GM12872 (cell line): ENCODE results near the gene CHAF1A.

Source experiments
- TF ChIP-seq, protein P1 (sequence below): IDR thresholded peaks from 3 replicates; pipeline ENCODE4 v1.5.1; 2011; ENCODE audit warnings: low read depth, mild to moderate bottlenecking, low read length, moderate library complexity; ENCODE audit not compliant: insufficient read depth

The CHAF1A gene

DNA sequence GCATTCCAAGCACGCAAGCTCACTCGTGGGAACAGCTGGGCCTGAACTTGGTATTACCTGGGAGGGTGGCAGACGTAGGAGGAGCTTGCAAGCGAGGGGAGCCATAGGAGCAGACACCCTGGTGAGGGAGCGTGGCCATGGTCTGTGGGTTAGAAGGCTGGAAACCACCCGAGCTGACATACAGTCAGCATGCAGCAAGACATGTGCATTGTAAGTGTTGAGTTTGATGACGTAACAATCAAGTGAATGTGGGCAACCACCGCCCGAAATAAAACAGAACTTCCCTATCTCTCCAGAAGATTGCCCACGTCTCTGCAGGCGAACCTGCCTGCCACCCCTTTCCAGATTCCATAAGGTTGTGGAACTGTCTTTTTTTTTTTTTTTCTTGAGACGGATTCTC is 28.3 kb downstream of the CHAF1A start:
- TF ChIP-seq, protein P1, sequence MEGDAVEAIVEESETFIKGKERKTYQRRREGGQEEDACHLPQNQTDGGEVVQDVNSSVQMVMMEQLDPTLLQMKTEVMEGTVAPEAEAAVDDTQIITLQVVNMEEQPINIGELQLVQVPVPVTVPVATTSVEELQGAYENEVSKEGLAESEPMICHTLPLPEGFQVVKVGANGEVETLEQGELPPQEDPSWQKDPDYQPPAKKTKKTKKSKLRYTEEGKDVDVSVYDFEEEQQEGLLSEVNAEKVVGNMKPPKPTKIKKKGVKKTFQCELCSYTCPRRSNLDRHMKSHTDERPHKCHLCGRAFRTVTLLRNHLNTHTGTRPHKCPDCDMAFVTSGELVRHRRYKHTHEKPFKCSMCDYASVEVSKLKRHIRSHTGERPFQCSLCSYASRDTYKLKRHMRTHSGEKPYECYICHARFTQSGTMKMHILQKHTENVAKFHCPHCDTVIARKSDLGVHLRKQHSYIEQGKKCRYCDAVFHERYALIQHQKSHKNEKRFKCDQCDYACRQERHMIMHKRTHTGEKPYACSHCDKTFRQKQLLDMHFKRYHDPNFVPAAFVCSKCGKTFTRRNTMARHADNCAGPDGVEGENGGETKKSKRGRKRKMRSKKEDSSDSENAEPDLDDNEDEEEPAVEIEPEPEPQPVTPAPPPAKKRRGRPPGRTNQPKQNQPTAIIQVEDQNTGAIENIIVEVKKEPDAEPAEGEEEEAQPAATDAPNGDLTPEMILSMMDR = no peak

DNA sequence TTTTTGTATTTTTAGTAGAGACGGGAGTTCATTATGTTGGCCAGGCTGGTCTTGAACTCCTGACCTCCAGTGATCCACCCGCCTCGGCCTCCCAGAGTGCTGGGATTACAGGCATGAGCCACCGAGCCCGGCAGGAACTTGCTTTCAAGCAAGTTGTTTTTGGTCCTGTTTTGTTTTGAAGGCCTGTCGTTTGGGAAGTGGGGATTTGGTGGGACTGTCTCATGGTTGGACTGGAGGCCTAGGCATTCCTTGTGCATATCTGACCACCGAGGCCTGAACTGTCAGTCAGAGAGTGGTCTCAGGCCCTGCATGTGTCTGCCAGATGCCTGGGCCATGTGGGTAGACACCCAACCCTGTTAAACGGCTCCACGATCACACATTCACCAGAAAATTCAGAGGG is 28.9 kb downstream of the CHAF1A start:
- TF ChIP-seq, protein P1 = no peak

DNA sequence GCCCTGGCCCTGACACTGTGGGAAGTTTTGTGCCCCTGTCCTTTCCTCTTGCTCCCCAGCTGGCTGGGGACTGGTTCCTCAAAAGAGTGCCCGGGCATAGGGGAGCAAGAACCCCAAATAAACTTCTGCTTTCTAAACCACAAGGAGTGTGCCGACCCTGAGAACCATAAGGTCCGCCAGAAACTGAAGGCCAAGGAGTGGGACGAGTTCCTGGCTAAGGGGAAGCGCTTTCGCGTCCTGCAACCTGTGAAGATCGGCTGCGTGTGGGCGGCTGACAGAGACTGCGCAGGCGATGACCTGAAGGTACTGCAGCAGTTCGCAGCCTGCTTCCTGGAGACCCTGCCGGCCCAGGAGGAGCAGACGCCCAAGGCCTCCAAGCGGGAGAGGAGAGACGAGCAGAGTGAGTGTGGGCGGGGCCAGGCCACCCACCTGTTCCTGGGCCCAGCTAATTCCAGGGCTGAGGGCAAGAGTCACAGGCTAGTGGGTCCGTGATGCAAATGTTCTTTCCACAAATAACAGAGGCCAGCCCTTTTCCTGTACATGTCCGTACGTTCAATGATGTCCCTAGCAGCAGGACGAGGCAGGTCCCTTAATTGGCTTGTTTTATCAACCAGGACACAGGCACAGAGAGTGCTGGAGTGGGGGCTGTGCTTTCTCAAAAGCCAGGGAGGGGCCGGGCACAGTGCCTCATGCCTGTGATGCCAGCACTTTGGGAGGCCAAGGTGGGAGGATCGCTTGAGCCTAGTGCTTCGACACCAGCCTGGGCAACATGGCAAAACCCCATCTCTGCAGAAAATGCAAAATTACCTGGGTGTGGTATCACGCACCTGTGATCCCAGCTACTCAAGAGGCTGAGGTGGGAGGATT is 29.6 kb downstream of the CHAF1A start:
- TF ChIP-seq, protein P1 = no peak

DNA sequence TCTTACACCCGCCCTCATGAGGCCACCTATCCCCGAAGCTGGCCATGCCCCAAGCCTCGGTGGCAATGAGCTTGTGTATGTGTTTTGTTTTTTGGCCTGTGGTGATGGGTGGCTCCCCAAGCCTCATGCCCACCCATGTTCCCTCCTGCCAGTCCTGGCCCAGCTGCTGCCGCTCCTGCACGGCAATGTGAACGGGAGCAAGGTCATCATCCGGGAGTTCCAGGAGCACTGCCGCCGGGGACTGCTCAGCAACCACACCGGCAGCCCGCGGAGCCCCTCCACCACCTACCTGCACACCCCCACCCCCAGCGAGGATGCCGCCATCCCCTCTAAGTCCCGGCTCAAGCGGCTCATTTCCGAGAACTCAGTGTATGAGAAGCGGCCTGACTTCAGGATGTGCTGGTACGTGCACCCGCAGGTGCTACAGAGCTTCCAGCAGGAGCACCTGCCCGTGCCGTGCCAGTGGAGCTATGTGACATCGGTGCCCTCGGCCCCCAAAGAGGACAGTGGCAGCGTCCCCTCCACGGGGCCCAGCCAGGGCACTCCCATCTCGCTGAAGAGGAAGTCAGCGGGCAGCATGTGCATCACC is 30.6 kb downstream of the CHAF1A start:
- TF ChIP-seq, protein P1 = no peak

DNA sequence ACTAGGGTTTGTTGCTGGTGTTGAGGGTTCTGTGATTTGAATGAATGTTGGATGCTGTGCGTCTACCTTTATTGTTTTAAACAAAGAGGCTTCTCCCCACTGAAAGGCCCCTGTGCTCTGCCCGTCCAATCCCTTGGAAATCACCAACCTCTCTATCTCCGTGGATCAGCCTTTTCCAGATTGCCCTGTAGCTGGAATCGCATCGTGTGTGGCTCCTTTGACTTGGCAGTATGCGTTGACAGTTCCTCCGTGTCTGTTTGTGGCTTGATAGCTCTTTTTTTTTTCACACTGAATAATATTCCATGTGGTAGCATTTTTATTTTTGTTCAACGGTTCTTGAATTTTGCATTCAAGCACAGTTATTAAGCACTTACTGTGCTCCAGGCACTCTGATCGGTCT is 32.0 kb downstream of the CHAF1A start:
- TF ChIP-seq, protein P1 = no peak

DNA sequence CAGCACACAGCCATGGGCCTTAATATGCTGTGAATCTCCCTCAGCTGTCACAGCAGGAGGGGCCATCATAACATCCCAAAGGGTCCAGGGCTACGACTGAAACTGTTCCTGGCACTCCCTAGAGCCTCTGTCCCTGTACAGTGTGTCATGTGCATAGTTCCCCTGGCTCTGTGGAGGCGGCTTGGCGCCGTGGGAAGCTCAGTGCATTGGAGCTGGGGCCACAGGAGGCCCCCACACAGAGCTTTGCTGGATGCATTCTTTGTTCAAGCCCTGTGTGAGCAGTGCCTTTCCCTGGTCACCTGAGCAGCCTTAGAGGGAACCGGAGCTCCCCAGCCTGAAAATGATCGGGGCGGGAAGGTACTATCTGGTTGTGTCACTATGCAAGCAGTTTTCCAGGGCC is 33.8 kb downstream of the CHAF1A start:
- TF ChIP-seq, protein P1 = no peak

DNA sequence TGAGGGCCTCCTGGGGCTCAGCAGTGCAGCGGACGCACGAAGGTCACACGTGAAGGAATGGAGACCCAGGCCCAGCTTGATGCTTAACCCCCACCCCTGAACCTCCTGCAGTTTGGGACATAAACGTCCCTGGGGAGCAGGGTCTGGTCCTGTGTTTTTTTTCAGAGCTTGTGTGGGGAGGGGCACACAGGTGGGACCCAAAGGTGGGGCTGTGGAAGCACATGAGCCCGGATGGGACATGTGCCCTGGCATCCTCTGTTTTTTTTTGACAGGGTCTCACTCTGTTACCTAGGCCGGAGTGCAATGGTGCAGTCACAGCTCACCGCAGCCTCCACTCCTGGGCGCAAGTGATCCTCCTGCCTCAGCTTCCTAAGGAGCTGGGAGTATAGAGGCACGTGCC is 34.7 kb downstream of the CHAF1A start:
- TF ChIP-seq, protein P1 = no peak
